Chondrocyte (in vitro differentiated cells): ENCODE measurements around the gene EHMT2. TPM values are rescaled to one million over a fixed set of nuclear protein-coding genes. Genes with fewer than 3 reads are reported as not detected.

Experiments used
- DNase-seq: peaks from one replicate; pipeline ENCODE4 v3.0.0; 2021; ENCODE audit warnings: mixed read lengths, low spot score
- H3K27ac Mint-ChIP-seq: one replicate; pipeline ENCODE4 v1.8.0; 2021; ENCODE audit warnings: mild to moderate bottlenecking, moderate library complexity, mixed read lengths; ENCODE audit not compliant: unreplicated experiment
- H3K27me3 Mint-ChIP-seq: 2 replicates; pipeline ENCODE4 v1.8.0; 2021; ENCODE audit warnings: low read depth, mixed read lengths
- H3K36me3 Mint-ChIP-seq: 2 replicates; pipeline ENCODE4 v1.8.0; 2021; ENCODE audit warnings: low read depth, mixed read lengths
- H3K4me1 Mint-ChIP-seq: 2 replicates; pipeline ENCODE4 v1.8.0; 2021; ENCODE audit warnings: low read depth, mild to moderate bottlenecking, mixed read lengths
- H3K4me3 Mint-ChIP-seq: one replicate; pipeline ENCODE4 v1.8.0; 2021; ENCODE audit warnings: mild to moderate bottlenecking, moderate library complexity, mixed read lengths; ENCODE audit not compliant: unreplicated experiment
- H3K9me3 Mint-ChIP-seq: 2 replicates; pipeline ENCODE4 v1.8.0; 2021; ENCODE audit warnings: low read depth, mixed read lengths
- CTCF ChIP-seq: fragments of 200-600 bp; sonication (generic); IDR thresholded peaks from 2 replicates; pipeline ENCODE4 v1.5.0; 2021; ENCODE audit warnings: antibody characterized with exemption, mild to moderate bottlenecking, moderate library complexity
- total RNA-seq: library from RNA; stranded (reverse); gene quantifications from 3 replicates; pipeline ENCODE4 v1.2.1, GENCODE V29; 2021

Gene EHMT2
- total RNA-seq, 1 donor from 2014 or later: 37.7 TPM

DNA sequence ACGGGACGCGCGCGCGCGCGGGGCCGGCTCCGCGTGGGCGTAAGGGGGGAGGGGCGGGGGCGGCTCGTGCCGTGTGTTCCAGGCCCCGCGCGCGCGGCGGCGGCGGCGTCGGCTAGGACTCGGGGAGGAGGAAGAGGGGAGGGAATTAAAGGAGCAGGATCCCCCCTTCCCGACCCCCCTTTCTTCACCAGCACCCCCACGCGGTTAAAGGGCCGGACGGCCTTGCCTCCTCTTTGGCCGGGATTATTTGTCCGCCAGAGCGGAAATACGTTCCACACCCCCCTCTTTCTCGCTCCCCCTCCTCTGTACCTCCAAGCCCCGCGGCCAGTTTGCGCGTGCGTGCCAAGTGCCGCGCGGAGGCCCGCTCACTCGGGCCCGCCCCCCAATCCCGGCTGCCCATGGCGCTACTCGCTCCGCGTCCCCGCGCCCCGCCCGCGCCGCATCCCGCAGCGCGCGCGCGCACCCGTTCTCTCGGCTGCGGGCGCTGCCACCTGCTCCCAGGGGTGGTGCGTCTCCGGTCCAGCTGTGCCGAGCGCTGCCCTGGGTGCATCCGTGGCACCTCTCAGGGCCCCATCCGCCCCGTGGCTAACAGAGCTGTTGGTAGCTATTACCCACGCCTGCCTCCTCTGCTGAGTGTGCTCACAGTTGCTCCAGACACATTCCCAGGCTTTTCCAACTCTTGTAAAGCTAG, 4.6 kb upstream of the EHMT2 start, which contains the start of gene ZBTB12:
Gene ZBTB12, minus strand, starts transcription at position 134 of the 691 bp plus-strand sequence. CDS start 781 bp downstream, outside the sequence.
- Mint-ChIP-seq H3K27ac (peak within 1 kb of the TSS; percentile 86), H3K36me3 (no peaks in the 10 kb centered on the region), H3K9me3 (no peaks in the 10 kb centered on the region), H3K4me3 (peak within 1 kb of the TSS; percentile 73), H3K27me3 (no peaks in the 10 kb centered on the region), H3K4me1 (peaks cover 26% of the 10 kb centered on the region)
- no peak for DNase-seq
- no peak for TF ChIP-seq CTCF

- H3K9me3 Mint-ChIP-seq: no peaks in the 10 kb centered on the region
- peak; percentile 81 for DNase-seq
- peak overlapping the region; percentile 32 for H3K27ac Mint-ChIP-seq
- no peaks in the 10 kb centered on the region for H3K36me3 Mint-ChIP-seq
- no peaks in the 10 kb centered on the region for H3K27me3 Mint-ChIP-seq
- H3K4me1 Mint-ChIP-seq: peaks cover 28% of the 10 kb centered on the region
- no peak for TF ChIP-seq CTCF
- peak overlapping the region; percentile 73 for H3K4me3 Mint-ChIP-seq
Measured at GRCh38 chr6:31901415-31901952, 4.0 kb upstream of the EHMT2 start.

DNA sequence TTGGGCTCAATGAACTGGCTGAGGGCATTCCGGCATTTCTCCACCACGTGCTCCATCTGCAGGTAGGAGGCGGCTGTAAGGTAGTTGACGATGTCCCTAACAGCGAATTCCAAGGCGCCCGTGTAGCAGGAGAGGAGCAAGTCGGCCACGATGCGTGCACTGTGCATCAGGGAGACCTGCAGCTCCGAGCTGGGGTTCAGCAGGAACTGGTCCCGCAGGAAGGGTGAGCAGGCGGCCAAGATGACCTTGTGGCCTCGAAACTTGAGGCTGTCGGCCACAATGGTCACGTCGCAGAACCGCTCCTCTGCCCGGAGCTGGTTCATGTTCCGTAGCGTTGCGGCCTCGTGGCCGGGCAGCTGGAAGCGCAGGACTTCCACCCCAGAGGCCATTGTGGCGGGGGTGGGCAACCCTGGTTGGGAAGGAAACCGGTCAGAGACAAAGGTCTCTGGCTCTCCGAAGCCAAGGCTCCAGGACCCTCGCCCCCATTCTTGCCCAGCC, 3.5 kb upstream of the EHMT2 start:
- no peaks in the 10 kb centered on the region for H3K9me3 Mint-ChIP-seq
- no peaks in the 10 kb centered on the region for H3K36me3 Mint-ChIP-seq

DNA sequence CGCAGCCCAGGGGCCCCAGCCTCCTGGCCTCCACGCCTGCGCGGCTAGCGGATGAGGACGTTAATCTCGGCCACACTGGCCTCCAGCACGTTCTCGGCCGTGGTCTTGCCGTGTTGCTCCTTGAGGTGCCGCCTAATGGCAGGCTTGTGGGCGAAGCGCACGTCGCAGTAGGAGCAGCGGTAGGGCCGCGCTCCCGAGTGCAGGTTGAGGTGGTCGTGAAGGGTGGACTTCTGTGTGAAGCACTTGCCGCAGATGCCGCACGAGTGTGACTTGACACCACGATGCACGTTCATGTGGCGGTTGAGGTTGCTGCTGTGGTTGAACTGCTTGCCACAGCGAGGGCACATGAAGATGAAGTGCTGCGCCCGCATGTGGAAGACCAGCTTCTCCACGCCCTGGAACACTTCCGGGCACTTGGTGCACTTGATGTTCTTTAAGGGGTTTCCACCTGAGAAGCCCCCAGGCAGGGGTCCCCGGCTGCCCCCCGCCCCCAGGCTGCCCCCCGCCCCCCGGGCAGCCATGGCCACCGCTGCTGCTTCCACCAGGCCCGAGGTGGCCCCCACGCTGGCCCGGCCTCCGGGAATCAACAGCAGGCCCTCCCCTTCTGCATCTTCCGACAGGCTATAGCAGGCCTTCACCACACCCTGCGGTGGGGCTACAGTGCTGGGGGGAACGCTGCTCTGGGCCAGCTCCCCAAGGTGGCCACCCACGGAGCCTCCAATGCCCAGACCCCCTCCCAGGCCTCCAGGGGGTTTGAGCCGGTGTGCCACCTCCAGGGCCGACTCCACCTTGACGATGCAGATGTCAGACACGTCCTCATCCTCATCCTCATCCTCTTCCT, 2.6 kb upstream of the EHMT2 start:
- TF ChIP-seq CTCF: no peak
- H3K27me3 Mint-ChIP-seq: no peaks in the 10 kb centered on the region
- H3K27ac Mint-ChIP-seq: no peak overlapping the region
- no peak overlapping the region for H3K4me3 Mint-ChIP-seq
- H3K4me1 Mint-ChIP-seq: peaks cover 34% of the 10 kb centered on the region
- no peaks in the 10 kb centered on the region for H3K36me3 Mint-ChIP-seq
- no peaks in the 10 kb centered on the region for H3K9me3 Mint-ChIP-seq
- DNase-seq: no peak

More for the DNA sequence above, 3.5 kb upstream of the EHMT2 start:
- Mint-ChIP-seq H3K27me3 (no peaks in the 10 kb centered on the region), H3K4me3 (peak overlapping the region; percentile 73), H3K27ac (peak overlapping the region; percentile 32), H3K4me1 (peaks cover 31% of the 10 kb centered on the region)
- no peak for TF ChIP-seq CTCF
- peak; percentile 86 for DNase-seq

DNA sequence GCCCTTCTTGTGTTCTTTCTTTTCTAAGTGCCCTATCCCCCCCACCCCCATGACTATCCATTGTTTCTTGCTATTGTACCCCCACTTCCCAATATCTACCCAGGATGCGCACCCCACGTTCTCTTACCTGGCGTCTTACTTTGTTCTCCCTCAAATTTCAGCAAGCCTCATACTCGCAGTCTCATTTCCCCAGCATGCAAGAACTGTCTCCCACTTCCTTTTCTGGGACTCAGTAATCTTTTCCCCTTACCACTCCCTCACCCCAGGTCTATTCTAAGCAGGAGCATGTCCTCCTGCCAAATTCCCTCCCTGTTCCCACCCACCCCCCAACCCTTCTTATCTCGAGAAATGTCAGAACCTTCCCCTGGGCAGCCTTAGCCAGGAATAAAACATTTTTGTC, 1.7 kb upstream of the EHMT2 start:
- peaks cover 1% of the 10 kb centered on the region for H3K36me3 Mint-ChIP-seq
- H3K4me1 Mint-ChIP-seq: peaks cover 34% of the 10 kb centered on the region
- no peak for TF ChIP-seq CTCF
- no peaks in the 10 kb centered on the region for H3K9me3 Mint-ChIP-seq
- DNase-seq: no peak
- no peak overlapping the region for H3K4me3 Mint-ChIP-seq
- H3K27ac Mint-ChIP-seq: peak overlapping the region; percentile 63
- no peaks in the 10 kb centered on the region for H3K27me3 Mint-ChIP-seq
